ENCODE measurements around the gene STOX2. TPM values are rescaled to one million over a fixed set of nuclear protein-coding genes. Genes with fewer than 3 reads are reported as not detected.

STOX2 gene
- total and polyA plus RNA-seq, 2 of the 8 experiments (the other 6 are each of a cell fraction or from before 2014, with no cell fraction given), result 5.5 to 20.0 TPM

DNA sequence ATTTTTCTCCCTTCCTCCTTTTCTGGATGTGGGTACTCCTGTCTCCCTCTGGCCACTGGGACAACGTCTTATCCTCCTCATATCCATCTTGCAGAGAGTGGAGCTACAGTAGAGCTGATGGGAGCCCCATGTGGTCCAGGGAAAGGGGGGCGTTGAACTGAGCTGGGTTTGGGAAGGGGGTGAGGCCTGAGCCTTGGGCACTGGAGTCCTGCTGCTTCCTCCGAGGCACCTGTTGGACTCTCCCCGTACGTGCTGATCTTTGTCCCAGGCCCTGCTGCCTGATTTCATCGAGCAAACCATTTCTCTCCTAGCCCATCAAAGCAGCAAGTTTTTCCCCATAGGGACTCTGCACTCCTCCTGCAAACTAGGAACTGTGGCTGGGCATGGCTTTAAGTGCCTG lies 94.3 kb downstream of the STOX2 start:
- Histone ChIP-seq H4K20me1 (replicated peaks in 1 of 2; ENCODE audit: control insufficient read depth in 1 of 2, insufficient read depth in 2 of 2, low read length in 2 of 2) (peaks cover 0 to 1% of the 10 kb centered on the region in 2 experiments), H2BK20ac (ENCODE audit: low read length) (no peak overlapping the region), H4K8ac (ENCODE audit: extremely low read depth, insufficient read depth, low read length) (no peak overlapping the region), H2BK15ac (ENCODE audit: low read length) (no peak overlapping the region), H2BK12ac (ENCODE audit: low read depth, low read length) (no peak overlapping the region), H4K91ac (replicated peaks; ENCODE audit: insufficient read length, low read length) (no peak overlapping the region), H3K79me1 (ENCODE audit: low read depth, low read length) (no peaks in the 10 kb centered on the region; the same call in 1 of the 2 replicates), H2AFZ (ENCODE audit: low read length) (no peak overlapping the region), H3K27me3 (replicated peaks in 1 of 4; ENCODE audit: control insufficient read depth in 3 of 4, extremely low read depth in 1 of 4, insufficient read depth in 3 of 4, low read length in 3 of 4) (no peaks in the 10 kb centered on the region), H3K9me3 (ENCODE audit: insufficient read depth in 2 of 2, low read depth in 1 of 2, low read length in 1 of 2) (no peaks in the 10 kb centered on the region), H3K36me3 (ENCODE audit: control insufficient read depth in 2 of 4, insufficient read depth in 4 of 4, low read length in 3 of 4) (no peaks in the 10 kb centered on the region), H2BK120ac (replicated peaks; ENCODE audit: low read depth, low read length) (no peak overlapping the region), H3K4me1 (replicated peaks in 1 of 4; ENCODE audit: control insufficient read depth in 3 of 4, insufficient read depth in 4 of 4, low read length in 3 of 4) (peaks cover 3 to 7% (median 5%) of the 10 kb centered on the region in 4 experiments; a peak in 4 of 7 replicates), H3K27ac (ENCODE audit: low read depth, low read length) (no peak overlapping the region), H3K23me2 (ENCODE audit: low read depth, low read length) (0 out of 2 replicates have a peak, but pooled peaks cover 2% of the 10 kb centered on the region), H3K4me2 (ENCODE audit: insufficient read depth in 1 of 2, low read depth in 2 of 2, low read length in 2 of 2) (no peak overlapping the region), H3K79me2 (ENCODE audit: control insufficient read depth in 1 of 2, insufficient read depth in 2 of 2, low read length in 2 of 2) (no peaks in the 10 kb centered on the region), H3K4ac (replicated peaks; ENCODE audit: insufficient read length, low read depth, low read length) (no peak overlapping the region), H3K14ac (ENCODE audit: insufficient read length) (no peak overlapping the region), H2AK5ac (ENCODE audit: low read depth, low read length) (no peak overlapping the region), H3K23ac (ENCODE audit: insufficient read length) (no peak overlapping the region), H3K18ac (ENCODE audit: extremely low read depth, low read length) (no peak overlapping the region), H3K9ac (replicated peaks in 1 of 4; ENCODE audit: extremely low read depth in 1 of 4, low read depth in 3 of 4, low read length in 3 of 4) (no peak overlapping the region), H3K4me3 (ENCODE audit: extremely low read depth in 1 of 4, insufficient read depth in 2 of 4, low read depth in 3 of 4, low read length in 4 of 4) (no peak overlapping the region), H2BK5ac (ENCODE audit: low read depth, low read length) (no peak overlapping the region), H4K5ac (ENCODE audit: insufficient read length, low read depth, low read length) (no peak overlapping the region), H3K56ac (replicated peaks; ENCODE audit: insufficient read length, low read depth, low read length) (no peak overlapping the region)
- no peak for TF ChIP-seq SUZ12 (IDR thresholded peaks at IDR 0.05; ENCODE audit: low read length)
- no peak for TF ChIP-seq JUND (IDR thresholded peaks at IDR 0.05; ENCODE audit: low read length)
- TF ChIP-seq SAP30 (IDR thresholded peaks at IDR 0.05; ENCODE audit: insufficient read depth, insufficient replicate concordance, low read length), result no peak
- ChIA-PET CTCF (ENCODE audit: partially characterized antibody) (interaction anchor here (0.7 to 1.6 kb wide), 3 partner anchors 17 to 176 kb away, joined by 3 to 4 read pairs (median 3); no protein-coding TSS in a partner anchor), POLR2A (ENCODE audit: partially characterized antibody) (no interaction called here)
- no peak for DNase-seq (ENCODE audit: low read depth in 1 of 2, low spot score in 2 of 2)
- 88% methylated on average over 4 of the region's 6 CpGs; no CpG with 5 or more reads in 1 of the 2 experiments for WGBS, 2 experiments (ENCODE audit: extremely low coverage in 1 of 2, insufficient coverage in 1 of 2, insufficient read length in 1 of 2, insufficient replicate concordance in 2 of 2, low coverage in 1 of 2, low lambda C conversion rate in 2 of 2, missing lambda C conversion rate in 1 of 2)
- no peak for FAIRE-seq
